ENCODE results near the gene SLC29A1.

The SLC29A1 gene

DNA sequence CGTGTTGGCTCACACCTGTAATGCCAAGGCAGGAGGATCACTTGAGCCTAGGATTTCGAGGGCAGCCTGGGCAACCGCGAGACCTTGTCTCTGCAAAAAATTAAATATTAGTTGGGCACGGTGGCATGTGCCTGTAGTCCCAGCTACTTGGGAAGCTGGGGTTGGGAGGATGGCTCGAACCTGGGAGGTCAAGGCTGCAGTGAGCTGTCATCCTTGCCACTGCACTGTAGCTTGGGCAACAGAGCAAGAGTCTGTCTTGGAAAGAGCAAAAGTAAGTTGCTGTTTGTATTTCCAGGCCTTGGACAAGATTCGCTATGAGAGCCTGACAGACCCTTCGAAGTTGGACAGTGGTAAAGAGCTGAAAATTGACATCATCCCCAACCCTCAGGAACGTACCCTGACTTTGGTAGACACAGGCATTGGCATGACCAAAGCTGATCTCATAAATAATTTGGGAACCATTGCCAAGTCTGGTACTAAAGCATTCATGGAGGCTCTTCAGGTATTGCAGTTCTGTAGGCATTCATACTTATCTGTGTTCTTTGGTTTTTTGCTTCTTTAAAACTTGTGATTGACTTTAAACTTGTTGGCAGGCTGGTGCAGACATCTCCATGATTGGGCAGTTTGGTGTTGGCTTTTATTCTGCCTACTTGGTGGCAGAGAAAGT, 25.8 kb downstream of the SLC29A1 start:
- TF ChIP-seq CTCF (IDR thresholded peaks at IDR 0.05; ENCODE audit: insufficient read depth, low read depth, low read length, missing control alignments) = no peak
- peak overlapping the region; percentile 70 for H3K4me3 ChIP-seq (ENCODE audit: low read depth, low read length)
- DNase-seq (ENCODE audit: low read depth) = no peak

DNA sequence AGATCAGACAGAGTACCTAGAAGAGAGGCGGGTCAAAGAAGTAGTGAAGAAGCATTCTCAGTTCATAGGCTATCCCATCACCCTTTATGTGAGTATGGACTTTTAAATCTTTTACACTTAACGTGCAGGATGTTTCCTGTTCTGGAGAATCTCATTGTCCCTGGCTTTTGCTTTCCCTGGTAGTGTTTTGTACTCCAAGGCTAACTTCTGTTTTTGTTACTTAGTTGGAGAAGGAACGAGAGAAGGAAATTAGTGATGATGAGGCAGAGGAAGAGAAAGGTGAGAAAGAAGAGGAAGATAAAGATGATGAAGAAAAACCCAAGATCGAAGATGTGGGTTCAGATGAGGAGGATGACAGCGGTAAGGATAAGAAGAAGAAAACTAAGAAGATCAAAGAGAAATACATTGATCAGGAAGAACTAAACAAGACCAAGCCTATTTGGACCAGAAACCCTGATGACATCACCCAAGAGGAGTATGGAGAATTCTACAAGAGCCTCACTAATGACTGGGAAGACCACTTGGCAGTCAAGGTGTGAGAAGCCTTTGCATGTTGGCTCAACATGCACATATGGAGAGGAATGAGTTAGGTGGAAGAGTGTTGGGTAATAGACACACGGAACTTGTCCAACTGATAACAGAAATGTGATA, 26.8 kb downstream of the SLC29A1 start:
- DNase-seq (ENCODE audit: low read depth) = no peak
- H3K4me3 ChIP-seq (ENCODE audit: low read depth, low read length) = no peak overlapping the region
- no peak for TF ChIP-seq CTCF (IDR thresholded peaks at IDR 0.05; ENCODE audit: insufficient read depth, low read depth, low read length, missing control alignments)

DNA sequence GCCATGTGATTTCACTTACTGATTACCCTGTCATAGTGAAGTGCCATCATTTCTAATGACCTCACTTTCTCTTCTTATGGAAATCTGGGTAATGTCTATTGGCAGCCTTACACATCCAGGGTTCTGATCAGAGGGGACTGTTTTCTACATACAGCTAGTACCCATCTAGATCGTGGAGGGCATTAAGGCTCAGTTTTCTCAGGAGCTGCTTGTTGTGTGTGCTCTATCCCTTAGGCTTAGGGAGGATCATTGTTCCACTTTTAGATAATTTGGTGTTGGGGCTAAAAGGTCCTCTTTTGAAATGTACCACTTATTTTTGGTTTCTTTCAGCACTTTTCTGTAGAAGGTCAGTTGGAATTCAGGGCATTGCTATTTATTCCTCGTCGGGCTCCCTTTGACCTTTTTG, 27.3 kb downstream of the SLC29A1 start:
- no peak for DNase-seq (ENCODE audit: low read depth)
- no peak overlapping the region for H3K4me3 ChIP-seq (ENCODE audit: low read depth, low read length)
- TF ChIP-seq CTCF (IDR thresholded peaks at IDR 0.05; ENCODE audit: insufficient read depth, low read depth, low read length, missing control alignments) = no peak

DNA sequence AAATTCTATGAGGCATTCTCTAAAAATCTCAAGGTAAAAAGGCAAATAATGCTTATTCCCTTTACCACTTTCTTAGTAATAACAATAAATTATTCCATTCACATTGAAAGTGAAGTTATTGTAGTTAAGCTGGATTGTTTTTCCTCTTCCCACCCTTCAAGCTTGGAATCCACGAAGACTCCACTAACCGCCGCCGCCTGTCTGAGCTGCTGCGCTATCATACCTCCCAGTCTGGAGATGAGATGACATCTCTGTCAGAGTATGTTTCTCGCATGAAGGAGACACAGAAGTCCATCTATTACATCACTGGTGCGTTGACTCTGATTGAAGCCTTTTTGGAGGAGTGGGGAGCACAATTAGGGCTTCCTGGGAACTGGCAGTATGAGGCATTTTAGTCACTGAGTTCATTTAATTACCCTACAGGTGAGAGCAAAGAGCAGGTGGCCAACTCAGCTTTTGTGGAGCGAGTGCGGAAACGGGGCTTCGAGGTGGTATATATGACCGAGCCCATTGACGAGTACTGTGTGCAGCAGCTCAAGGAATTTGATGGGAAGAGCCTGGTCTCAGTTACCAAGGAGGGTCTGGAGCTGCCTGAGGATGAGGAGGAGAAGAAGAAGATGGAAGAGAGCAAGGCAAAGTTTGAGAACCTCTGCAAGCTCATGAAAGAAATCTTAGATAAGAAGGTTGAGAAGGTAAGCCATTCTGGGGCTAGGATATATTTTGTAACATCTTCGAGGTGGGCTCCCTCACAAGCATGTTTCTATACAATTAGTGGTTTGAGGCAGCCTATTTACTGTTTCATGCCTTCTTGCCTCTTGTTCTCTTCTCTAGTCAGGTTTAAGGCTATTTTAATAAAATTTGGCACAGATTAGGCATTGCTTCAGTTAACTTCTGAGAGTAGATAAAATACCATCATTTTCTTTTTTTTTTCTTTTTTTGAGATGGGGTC, 28.5 kb downstream of the SLC29A1 start:
- no peak for DNase-seq (ENCODE audit: low read depth)
- H3K4me3 ChIP-seq (ENCODE audit: low read depth, low read length) = no peak overlapping the region
- TF ChIP-seq CTCF (IDR thresholded peaks at IDR 0.05; ENCODE audit: insufficient read depth, low read depth, low read length, missing control alignments) = no peak

- no peak overlapping the region for H3K4me3 ChIP-seq (ENCODE audit: low read depth, low read length)
- TF ChIP-seq CTCF (IDR thresholded peaks at IDR 0.05; ENCODE audit: insufficient read depth, low read depth, low read length, missing control alignments) = peak; percentile 54
- DNase-seq (ENCODE audit: low read depth) = peak; percentile 50
Measured at GRCh38 chr6:44253307-44254101, 30.1 kb downstream of the SLC29A1 start.
